Measurements from ENCODE around the gene CLEC1B. TPM values are rescaled to one million over a fixed set of nuclear protein-coding genes. Genes with fewer than 3 reads are reported as not detected.
"Not testable (repeated sequence)": the region's sequence is repeated elsewhere in the genome, so short reads cannot be mapped to it uniquely, and the experiment has no call there.

The CLEC1B gene
- total and polyA plus RNA-seq, 3 donors from 2014 or later = 0.63 to 1.7 (median 1.2) TPM

- intact Hi-C loops (cut with DNase I; ENCODE audit: low total_unique reads) = no loop called here
- no peak for TF ChIP-seq CTCF (IDR thresholded peaks at IDR 0.05)
- TF ChIP-seq POLR2A (IDR thresholded peaks at IDR 0.05) = no peak
- no peaks in the 10 kb centered on the region for H3K9me3 ChIP-seq
- 79 to 80% methylated on average over 3 of the region's 3 CpGs for WGBS, 2 donors
- no peak overlapping the region for H3K4me3 ChIP-seq
- no peaks in the 10 kb centered on the region for H3K27me3 ChIP-seq
- DNase-seq = no peak
- no peak overlapping the region for H3K27ac ChIP-seq
- no peaks in the 10 kb centered on the region for H3K36me3 ChIP-seq (ENCODE audit: low read depth, missing control alignments)
- no peaks in the 10 kb centered on the region for H3K4me1 ChIP-seq
Observed at GRCh38 chr12:9980126-9980525, 18.8 kb downstream of the CLEC1B start.

- no peaks in the 10 kb centered on the region for H3K4me1 ChIP-seq
- TF ChIP-seq POLR2A (IDR thresholded peaks at IDR 0.05) (no peak), CTCF (IDR thresholded peaks at IDR 0.05) (no peak)
- H3K27me3 ChIP-seq = no peaks in the 10 kb centered on the region
- no peaks in the 10 kb centered on the region for H3K9me3 ChIP-seq
- no peak overlapping the region for H3K27ac ChIP-seq
- H3K36me3 ChIP-seq (ENCODE audit: low read depth, missing control alignments) = no peaks in the 10 kb centered on the region
- H3K4me3 ChIP-seq = no peak overlapping the region
- no peak for DNase-seq
- intact Hi-C loops (cut with DNase I; ENCODE audit: low total_unique reads) = no loop called here
Observed at GRCh38 chr12:9977916-9978315, 21.0 kb downstream of the CLEC1B start.

- H3K4me1 ChIP-seq; intact Hi-C loops (cut with DNase I; ENCODE audit: low total_unique reads); H3K4me3 ChIP-seq; H3K36me3 ChIP-seq (ENCODE audit: low read depth, missing control alignments); H3K27me3 ChIP-seq; H3K9me3 ChIP-seq; H3K27ac ChIP-seq; DNase-seq: not testable (repeated sequence)
- 53 to 63% methylated on average over 5 of the region's 5 CpGs for WGBS, 2 donors
Observed at GRCh38 chr12:9976626-9977025, 22.3 kb downstream of the CLEC1B start.

GRCh38 chr12:9975614-9976013, 23.3 kb downstream of the CLEC1B start:
- no peak for DNase-seq
- Histone ChIP-seq H3K4me3 (no peak overlapping the region), H3K27me3 (no peaks in the 10 kb centered on the region), H3K4me1 (no peaks in the 10 kb centered on the region), H3K27ac (no peak overlapping the region), H3K9me3 (no peaks in the 10 kb centered on the region), H3K36me3 (ENCODE audit: low read depth, missing control alignments) (no peaks in the 10 kb centered on the region)
- WGBS, 2 donors = 79 to 91% methylated on average over 2 of the region's 2 CpGs
- intact Hi-C loops (cut with DNase I; ENCODE audit: low total_unique reads) = no loop called here
- TF ChIP-seq CTCF (IDR thresholded peaks at IDR 0.05) (no peak), POLR2A (IDR thresholded peaks at IDR 0.05) (no peak)

- H3K27ac ChIP-seq; H3K4me1 ChIP-seq; DNase-seq; H3K9me3 ChIP-seq; H3K36me3 ChIP-seq (ENCODE audit: low read depth, missing control alignments); intact Hi-C loops (cut with DNase I; ENCODE audit: low total_unique reads); H3K4me3 ChIP-seq; H3K27me3 ChIP-seq: not testable (repeated sequence)
- 96 to 100% methylated on average over 2 of the region's 2 CpGs for WGBS, 2 donors
Observed at GRCh38 chr12:9974731-9975130, 24.2 kb downstream of the CLEC1B start.

- no peak overlapping the region for H3K4me3 ChIP-seq
- no peak overlapping the region for H3K27ac ChIP-seq
- WGBS, 2 donors = 71 to 83% methylated on average over 1 of the region's 1 CpG
- no peaks in the 10 kb centered on the region for H3K27me3 ChIP-seq
- no peak for DNase-seq
- H3K36me3 ChIP-seq (ENCODE audit: low read depth, missing control alignments) = no peaks in the 10 kb centered on the region
- TF ChIP-seq POLR2A (IDR thresholded peaks at IDR 0.05) (no peak), CTCF (IDR thresholded peaks at IDR 0.05) (no peak)
- H3K9me3 ChIP-seq = no peaks in the 10 kb centered on the region
- no peaks in the 10 kb centered on the region for H3K4me1 ChIP-seq
- intact Hi-C loops (cut with DNase I; ENCODE audit: low total_unique reads) = no loop called here
Observed at GRCh38 chr12:9973949-9974348, 25.0 kb downstream of the CLEC1B start.
